Thoracic aorta (tissue), 2 donors: ENCODE results near the gene BMP4. TPM values are rescaled to one million over a fixed set of nuclear protein-coding genes. Genes with fewer than 3 reads are reported as not detected.

ENCODE experiments used
- ATAC-seq: fragments of 150-250 bp; one replicate; pipeline ENCODE4 v1.8.0; 2017; ENCODE audit warnings: low read depth; ENCODE audit not compliant: insufficient number of reproducible peaks, low FRiP score
- DNase-seq: peaks from one replicate; pipeline ENCODE4 v3.0.0-alpha.2; 2020; ENCODE audit warnings: low spot score
- H3K27ac ChIP-seq, 2 donors: fragments of 200-600 bp; sonication (generic); 1 replicate in 1 of 2; 2 replicates in 1 of 2; pipeline ENCODE4 v1.5.1; 2016; ENCODE audit warnings: mild to moderate bottlenecking in 2 of 2, moderate library complexity in 2 of 2
- H3K27me3 ChIP-seq: fragments of 200-600 bp; sonication (generic); replicated peaks from 2 replicates; pipeline ENCODE4 v1.6.0; 2016; ENCODE audit warnings: mild to moderate bottlenecking; ENCODE audit not compliant: insufficient read depth
- H3K36me3 ChIP-seq: fragments of 200-600 bp; sonication (generic); one replicate; pipeline ENCODE4 v1.5.1; 2016
- H3K4me1 ChIP-seq, 2 donors: fragments of 200-600 bp; sonication (generic); 1 replicate in 1 of 2; 2 replicates in 1 of 2; pipeline versions ENCODE4 v1.5.1 to v1.6.0; 2016; ENCODE audit warnings: low read depth in 2 of 2, mild to moderate bottlenecking in 1 of 2; ENCODE audit not compliant: control insufficient read depth in 1 of 2
- H3K4me3 ChIP-seq: fragments of 200-600 bp; sonication (generic); 2 replicates; pipeline ENCODE4 v1.5.1; 2016; ENCODE audit warnings: mild to moderate bottlenecking
- H3K9me3 ChIP-seq: fragments of 200-600 bp; sonication (generic); 2 replicates; pipeline ENCODE4 v1.5.1; 2016
- total RNA-seq, 2 donors: library from RNA; depleted of rRNA; stranded (reverse); fragments of >200 nt; gene quantifications; one replicate each; pipeline versions ENCODE4 v1.1.0 to v1.2.3, GENCODE V29; 2016
- TF ChIP-seq, protein P1 (sequence below): fragments of 200-600 bp; sonication (generic); IDR thresholded peaks from one replicate; pipeline ENCODE4 v1.5.1; 2019; ENCODE audit warnings: antibody characterized with exemption

The BMP4 gene
- total RNA-seq, 2 donors from 2014 or later, result 23.7 to 26.9 TPM

- Histone ChIP-seq H3K9me3 (no peaks in the 10 kb centered on the region), H3K27me3 (no peaks in the 10 kb centered on the region), H3K27ac (peak overlapping the region; percentile 80 to 89), H3K36me3 (no peaks in the 10 kb centered on the region), H3K4me3 (peak overlapping the region; percentile 79), H3K4me1 (peaks cover 4 to 27% of the 10 kb centered on the region in 2 donors)
- ATAC-seq, result no peak
- TF ChIP-seq, protein P1, sequence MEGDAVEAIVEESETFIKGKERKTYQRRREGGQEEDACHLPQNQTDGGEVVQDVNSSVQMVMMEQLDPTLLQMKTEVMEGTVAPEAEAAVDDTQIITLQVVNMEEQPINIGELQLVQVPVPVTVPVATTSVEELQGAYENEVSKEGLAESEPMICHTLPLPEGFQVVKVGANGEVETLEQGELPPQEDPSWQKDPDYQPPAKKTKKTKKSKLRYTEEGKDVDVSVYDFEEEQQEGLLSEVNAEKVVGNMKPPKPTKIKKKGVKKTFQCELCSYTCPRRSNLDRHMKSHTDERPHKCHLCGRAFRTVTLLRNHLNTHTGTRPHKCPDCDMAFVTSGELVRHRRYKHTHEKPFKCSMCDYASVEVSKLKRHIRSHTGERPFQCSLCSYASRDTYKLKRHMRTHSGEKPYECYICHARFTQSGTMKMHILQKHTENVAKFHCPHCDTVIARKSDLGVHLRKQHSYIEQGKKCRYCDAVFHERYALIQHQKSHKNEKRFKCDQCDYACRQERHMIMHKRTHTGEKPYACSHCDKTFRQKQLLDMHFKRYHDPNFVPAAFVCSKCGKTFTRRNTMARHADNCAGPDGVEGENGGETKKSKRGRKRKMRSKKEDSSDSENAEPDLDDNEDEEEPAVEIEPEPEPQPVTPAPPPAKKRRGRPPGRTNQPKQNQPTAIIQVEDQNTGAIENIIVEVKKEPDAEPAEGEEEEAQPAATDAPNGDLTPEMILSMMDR, result no peak
- DNase-seq, result no peak
Observed at GRCh38 chr14:53955671-53956426, 776 bp downstream of the BMP4 start.

- H3K36me3 ChIP-seq, result peaks cover 3% of the 10 kb centered on the region
- no peaks in the 10 kb centered on the region for H3K27me3 ChIP-seq
- H3K9me3 ChIP-seq, result no peaks in the 10 kb centered on the region
- H3K4me1 ChIP-seq, result peaks cover 4 to 27% of the 10 kb centered on the region in 2 donors
- TF ChIP-seq, protein P1, result no peak
- H3K4me3 ChIP-seq, result peak overlapping the region; percentile 79
- no peak for DNase-seq
- peak overlapping the region; percentile 80 to 89 for H3K27ac ChIP-seq
- no peak for ATAC-seq
Observed at GRCh38 chr14:53955229-53955556, 1.4 kb downstream of the BMP4 start.

- ATAC-seq, result no peak
- DNase-seq, result no peak
- Histone ChIP-seq H3K4me1 (peaks cover 4 to 27% of the 10 kb centered on the region in 2 donors), H3K36me3 (peaks cover 6% of the 10 kb centered on the region), H3K27ac (peak overlapping the region; percentile 80 to 89), H3K4me3 (peak overlapping the region; percentile 79), H3K9me3 (no peaks in the 10 kb centered on the region), H3K27me3 (no peaks in the 10 kb centered on the region)
- TF ChIP-seq, protein P1, result no peak
Observed at GRCh38 chr14:53954551-53955228, 1.9 kb downstream of the BMP4 start.

DNA sequence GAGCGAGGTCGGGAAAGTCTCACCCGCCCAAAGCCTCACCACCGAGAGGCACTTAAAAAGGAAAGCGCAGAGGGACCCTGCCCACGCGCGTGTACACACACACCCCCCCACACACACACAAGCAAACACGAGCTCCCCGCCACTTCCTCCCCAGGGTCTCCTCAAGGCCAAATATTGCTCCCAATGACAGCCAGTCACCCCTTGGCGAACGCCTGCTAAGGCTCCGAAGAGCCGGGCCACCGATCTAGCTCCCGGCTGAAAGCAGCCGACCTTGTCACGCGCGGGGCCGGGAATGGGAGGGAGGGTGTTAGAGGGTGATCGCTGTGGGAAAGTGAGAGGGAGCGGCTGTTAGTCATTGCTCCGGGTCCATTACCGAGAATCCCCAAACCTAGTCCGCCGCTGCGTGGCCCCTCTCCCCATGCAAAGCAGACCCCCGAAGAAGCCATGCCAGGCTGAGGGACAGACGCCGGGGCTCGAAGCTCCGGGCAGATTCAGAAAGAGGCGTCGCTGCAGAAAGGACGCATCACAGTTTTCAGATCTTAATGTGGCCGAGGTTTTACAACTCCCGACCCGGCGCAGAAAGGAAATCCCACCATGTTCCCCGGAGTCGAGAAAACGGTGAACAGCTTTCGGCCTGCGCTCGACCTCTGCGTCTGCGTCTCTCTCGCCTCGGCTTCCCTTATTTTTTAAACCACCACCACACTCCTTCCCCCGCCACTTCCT is 2.6 kb downstream of the BMP4 start:
- Histone ChIP-seq H3K9me3 (no peaks in the 10 kb centered on the region), H3K27ac (peak overlapping the region; percentile 80 to 89), H3K4me3 (peak overlapping the region; percentile 79), H3K36me3 (peaks cover 6% of the 10 kb centered on the region), H3K27me3 (no peaks in the 10 kb centered on the region), H3K4me1 (peaks cover 4 to 27% of the 10 kb centered on the region in 2 donors)
- ATAC-seq (no peak), DNase-seq (no peak)
- TF ChIP-seq, protein P1, result no peak
